NCI-H1417 (cell line): ENCODE data around the gene CEP85L.

ENCODE experiments used
- DNase-seq, 3 experiments: peaks; one replicate each; lab custom pipeline; 2025; lab: John Stamatoyannopoulos, UW

CEP85L gene

DNA sequence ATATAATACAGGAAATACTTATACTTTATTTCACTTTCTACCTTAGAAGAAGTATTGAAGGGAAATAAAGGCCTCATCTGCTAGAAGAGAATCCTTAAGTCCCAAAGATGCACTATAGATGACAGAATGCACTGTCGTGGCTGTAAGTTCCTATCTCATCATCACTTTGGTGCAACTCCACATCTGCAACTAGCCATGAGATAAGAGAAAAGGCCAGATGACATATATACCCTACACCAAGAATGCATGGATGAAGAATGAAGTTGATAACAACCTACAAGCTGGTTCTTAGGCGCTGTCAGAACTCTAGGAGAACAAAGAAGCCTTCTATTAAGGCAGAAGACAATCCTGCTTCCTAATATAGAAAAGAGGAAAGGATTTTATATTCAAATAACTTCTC is 114.9 kb downstream of the CEP85L start:
- no peak for DNase-seq

DNA sequence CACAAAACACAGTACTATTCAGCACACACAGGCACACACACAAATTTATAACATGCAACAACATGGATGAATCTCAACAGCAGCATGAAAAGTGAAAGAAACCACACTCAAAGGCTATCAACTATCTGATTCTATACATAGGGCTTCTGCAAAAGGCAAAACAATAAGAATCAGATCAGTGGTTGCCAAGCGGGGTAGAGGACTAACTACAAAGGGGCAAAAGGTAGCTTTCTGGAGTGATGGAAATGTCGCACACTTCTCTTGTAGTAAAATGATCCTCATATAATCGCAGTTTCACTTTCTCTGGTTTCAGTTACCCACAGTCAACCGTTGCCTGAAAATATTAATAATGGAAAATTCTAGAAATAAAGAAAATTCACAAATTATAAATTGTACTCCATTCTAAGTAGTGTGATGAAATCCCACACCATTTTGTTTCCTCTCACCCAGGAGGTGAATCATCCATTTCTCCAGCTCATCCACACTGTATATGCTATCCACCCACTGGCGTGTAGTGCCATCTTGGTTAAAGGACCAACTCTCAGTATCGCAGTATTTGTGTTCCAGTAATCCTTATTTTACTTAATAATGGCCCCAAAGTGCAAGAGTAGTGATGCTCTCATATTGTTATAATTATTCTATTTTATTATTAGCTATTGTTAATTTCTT is 116.1 kb downstream of the CEP85L start:
- DNase-seq, result no peak

DNA sequence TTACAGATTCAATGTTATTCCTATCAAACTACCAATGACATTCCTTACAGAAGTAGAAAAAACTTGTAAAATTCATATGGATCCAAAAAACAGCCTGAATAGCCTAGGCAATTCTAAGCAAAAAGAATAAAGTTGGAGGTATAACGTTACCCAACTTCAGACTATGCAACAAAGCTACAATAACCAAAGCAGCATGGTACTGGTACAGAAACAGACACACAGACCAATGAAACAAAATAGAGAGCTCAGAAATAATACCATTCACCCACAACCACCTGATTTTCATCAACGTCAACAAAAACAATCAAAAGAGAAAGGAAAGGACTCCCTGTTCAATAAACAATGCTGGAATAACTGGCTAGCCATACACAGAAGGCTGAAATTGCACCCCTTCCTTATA is 120.4 kb downstream of the CEP85L start:
- no peak for DNase-seq

DNA sequence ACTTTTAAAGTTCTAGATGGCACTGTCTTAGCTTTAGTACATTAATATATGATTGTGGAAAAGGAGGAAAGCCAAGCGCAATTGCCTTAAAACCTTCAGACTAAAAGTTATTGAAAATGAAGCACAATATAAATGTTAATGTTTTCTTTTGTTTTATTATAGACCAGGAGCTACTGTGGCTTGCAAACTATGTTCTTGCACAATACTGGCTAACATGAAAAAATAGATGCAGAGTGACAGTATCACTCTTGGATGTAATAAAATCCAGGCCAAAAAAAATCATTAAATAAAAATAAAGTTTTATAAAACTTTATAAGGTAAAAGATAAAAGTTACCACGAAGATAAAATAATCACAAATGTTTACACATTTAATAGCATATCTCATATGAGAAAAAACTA is 121.6 kb downstream of the CEP85L start:
- no peak for DNase-seq

DNA sequence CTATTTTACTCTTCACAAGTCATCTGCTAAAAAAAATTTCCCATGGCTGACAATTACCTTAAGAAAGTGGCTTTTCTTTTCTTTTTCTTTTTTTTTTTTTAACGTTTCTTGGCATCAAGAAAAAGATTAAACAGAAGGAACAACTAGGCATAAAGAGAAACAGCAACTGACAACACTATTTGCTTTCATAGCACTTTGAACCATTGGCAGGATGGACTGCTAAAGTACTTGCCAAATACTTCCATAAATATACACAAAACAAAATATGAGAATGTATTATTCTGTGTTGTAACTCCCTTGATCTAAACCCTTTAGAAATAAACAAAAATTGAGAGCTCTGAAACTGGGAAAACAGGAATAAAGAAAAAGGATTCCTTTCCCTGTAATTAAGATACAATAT is 123.3 kb downstream of the CEP85L start:
- no peak for DNase-seq

DNA sequence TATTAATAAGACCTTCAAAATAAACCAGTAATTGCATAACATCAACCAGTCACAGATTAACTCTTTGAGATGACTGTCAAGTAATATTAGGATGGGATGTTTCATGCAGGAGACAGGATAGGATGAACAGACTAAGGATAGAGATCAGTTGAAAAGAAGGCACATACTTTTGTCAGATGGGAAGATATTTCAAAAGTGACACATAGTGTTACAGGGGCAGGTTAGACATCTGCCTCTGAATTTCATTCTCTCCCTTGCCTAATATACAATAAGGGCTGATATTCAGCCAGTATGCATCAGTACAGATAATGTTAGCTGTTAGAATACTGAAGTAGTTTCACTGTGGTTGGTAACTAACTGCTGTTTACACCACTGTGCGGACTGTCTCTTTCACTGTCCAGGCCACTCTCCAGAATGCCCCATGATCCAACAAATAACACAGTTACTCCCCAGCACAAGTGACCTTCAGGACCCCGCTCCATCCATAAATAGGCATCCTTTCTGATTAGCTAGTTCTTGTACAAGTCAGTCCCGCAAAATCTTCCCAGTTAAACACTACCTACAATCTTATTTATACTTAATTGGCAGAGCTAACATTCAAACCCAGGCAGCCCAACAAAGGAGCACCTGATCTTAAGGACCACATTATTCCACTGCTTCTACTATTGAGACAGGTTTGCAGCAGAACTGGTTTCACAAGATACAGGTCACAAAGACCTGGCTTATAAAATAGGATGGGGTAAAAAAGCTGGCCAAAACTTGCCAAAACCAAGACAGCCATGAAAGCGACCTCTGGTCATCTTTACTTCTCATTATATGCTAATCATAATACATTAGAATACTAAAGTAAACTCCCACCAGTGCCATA is 125.2 kb downstream of the CEP85L start:
- DNase-seq, result no peak

DNA sequence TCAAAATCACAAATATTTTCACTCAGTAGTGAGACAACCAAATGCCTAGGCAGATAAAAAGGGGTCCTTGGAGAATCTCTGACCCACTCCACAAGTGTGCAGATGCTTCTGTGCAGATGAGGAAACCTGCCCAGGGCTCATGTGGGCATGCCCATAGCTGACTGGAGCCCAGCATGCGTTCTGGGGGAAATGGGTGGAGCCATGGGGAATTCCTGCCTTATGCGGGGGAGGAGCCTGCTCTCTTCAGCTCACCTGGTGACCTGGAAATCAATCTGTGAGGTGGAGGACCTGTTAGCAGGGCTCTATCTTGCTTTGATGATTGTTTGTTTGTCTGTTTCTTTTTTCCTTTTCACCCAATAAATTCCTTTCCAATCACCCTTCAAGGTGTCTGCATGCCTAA is 126.7 kb downstream of the CEP85L start:
- no peak for DNase-seq

DNA sequence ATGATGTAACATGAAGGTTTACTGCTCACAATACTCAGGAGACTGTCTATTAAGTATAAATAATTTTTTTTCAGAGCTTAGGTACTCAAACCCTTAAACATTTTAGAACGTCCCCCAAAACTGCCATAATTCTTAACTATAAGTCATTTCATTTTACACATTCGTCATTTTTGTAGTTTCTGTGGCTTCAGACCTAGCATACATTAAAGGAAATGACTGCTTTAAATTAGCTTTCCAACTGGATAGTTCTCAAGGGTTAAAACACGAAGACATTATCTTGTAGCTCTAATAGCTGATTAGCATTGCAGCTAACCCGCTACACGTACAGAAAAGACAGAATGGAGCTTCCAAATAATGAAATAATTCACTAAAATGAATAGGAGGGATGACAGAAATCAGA is 128.2 kb downstream of the CEP85L start:
- DNase-seq, result no peak

DNA sequence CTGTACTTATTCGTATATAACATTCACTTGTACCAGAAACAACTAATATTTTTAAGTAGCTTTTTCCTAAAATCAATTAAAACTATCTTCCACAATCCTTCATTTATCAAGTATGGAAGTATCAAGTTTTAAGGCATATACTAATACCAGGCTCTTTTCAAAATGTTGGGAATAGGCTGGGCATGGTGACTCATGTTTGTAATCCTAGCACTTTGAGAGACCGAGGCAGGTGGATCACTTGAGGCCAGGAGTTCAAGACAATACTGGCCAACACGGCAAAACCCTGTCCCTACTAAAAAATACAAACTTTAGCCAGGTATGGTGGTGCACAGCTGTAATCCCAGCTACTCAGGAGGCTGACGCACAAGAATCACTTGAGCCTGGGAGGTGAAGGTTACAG is 129.0 kb downstream of the CEP85L start:
- no peak for DNase-seq

DNA sequence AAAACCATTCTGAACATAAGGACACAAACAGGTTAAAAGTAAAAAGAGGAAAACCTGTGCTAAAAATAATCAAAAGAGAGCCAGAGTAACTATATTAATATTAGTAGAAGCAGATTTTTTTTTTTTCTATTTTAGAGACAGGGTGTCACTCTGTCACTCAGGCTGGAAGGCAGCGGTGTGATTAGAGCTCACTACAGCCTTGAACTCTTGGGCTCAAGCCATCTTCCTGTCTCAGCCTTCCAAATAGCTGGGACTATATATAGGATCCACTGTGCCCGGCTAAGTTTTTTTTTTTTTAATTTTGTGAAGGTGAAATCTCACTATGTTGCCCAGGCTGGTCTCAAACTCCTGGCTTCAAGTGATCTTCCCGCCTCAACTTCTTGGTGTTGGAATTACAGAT is 136.7 kb downstream of the CEP85L start:
- DNase-seq, result no peak

DNA sequence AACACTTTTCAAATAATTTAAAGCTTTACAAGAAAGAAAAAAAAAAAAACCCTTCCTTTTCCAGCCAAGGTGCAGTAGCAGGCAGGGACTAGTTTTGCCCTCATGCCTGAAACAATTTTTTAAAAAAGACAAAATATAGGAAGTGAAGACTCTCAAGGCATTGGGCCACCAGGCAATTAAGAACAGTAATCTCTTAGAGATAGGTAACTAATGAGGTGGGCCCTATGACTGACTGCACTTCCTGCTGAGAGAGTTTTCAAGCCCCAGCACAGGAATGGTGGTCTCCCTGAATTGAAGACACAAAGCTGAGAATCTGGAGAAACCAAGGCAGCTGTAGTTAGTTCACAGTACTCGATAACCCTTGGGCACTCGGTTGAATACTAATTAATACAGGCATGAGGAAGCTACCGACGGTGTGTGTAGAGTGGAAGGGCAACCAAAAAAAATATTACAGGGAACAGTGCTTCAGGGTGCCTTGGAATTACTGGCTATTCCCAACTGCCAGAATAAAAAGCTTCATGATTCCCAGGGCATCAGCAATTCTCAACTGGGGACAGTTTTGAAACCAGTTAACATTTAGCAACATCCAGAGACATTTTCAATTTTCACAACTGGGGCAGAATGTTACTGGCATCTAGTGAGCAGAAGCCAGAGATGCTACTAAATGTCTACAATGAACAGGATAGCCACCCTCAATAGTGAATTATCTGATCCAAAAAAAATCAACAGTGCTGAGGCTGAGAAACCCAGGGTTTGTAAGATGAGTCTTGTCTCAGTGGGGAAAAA is 139.3 kb downstream of the CEP85L start:
- DNase-seq, result no peak

DNA sequence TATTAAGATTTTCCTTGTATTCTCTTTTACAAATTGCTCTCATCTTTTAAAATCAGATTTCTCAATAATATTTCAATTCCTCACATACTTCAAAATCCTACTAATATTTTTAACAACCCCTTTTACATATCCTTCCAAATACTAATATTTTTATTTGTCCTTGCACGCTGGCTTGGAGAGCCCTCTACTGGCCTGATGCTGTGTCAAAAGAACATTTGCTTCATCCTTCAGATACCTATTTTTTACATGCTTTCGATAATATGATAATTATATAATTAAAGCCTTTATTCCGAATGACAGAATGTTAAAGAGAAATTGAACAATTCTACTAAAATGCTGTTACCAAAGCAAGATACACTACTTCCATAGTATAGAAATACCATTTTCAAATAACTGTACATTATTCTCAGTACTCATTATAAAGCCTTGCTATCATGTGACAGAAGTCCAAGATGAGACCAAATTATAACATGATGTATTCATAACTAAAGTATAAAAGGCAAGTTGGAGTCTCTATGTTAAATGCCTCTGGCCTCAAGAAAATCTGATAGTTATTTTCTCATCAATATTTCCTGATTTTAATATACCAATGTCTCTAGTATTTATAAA is 142.3 kb downstream of the CEP85L start:
- peak; percentile 0 to 70 (median 26) for DNase-seq

DNA sequence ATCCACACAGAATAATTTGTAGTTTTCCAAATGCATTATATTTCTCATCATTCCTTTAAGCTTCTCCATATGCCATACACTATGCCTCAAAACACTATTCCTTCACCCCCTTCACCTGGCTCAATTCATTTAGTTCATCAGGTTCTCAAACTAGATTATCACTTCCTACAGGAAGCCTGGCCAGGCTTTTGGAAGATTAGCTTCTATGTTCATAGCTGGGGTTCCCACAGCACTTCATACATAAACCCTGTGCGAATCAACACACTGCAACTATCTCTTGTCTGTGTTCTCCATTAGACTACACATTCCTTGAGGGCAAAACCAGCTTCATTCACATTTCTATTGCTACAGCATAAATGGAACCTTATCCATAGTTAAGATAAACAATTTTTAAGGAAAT is 143.8 kb downstream of the CEP85L start:
- no peak for DNase-seq

DNA sequence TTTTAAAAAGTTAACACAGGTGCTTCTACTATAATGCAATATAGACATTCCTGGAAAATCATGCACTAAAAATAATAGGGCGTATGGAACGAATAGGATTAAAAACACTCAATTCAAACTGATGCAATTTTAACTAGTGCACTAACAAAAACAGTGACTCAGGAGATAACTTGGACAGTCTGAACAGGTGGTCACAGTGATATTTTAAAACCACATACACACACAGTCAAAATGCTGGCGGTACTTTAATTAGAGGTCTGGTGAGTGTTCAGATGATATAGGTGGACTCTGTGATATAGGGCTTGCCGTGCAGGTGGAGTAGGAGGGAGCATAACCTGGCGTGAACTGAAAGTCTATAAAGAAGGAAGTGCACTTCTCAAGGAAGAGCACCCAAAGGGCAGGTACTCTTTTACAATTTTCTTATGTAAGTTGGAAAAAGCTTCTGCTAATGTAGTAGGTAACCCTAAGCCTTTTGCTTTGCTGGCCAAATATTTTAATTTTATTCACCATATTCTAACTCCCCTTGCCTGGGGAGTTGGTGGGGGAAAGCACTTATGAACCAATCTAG is 145.2 kb downstream of the CEP85L start:
- peak in 2 of 3 experiments; percentile 17 to 58 for DNase-seq

DNA sequence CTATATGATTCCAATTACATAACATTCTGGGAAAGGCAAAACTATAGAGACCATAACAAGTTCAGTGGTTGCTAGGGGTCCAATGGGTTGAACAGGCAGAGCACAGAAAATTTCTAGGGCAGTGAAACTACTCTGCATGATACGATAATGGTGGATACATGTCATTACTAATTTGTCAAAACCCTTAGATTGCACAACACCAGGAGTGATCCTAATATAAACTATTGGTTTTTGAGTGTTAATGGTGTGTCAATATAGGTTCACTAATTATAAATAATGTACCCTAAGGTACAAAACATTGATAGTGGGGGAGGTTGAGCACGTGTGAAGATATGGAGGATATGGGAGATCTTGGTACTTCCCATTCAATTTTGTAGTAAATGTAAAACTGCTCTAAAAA is 145.7 kb downstream of the CEP85L start:
- DNase-seq, result no peak

DNA sequence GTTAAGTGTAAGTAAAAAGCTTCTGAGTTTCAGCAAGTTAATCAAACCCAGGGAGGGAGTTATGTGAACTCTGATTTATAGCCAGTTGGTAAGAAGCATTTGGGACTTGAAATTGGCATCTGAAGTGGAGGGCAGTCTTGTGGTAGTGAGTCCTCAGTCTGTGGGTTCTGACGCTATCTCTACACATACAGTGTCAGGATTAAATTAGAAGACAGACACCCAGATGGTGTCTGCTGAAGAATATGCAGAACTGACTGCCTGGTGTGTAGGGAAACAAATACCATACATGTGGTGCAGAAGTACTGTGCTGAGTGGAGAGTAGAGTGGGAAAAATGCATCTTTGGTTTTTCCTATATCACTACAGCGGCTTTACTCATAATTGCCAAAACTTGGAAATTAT is 146.8 kb downstream of the CEP85L start:
- DNase-seq, result no peak

DNA sequence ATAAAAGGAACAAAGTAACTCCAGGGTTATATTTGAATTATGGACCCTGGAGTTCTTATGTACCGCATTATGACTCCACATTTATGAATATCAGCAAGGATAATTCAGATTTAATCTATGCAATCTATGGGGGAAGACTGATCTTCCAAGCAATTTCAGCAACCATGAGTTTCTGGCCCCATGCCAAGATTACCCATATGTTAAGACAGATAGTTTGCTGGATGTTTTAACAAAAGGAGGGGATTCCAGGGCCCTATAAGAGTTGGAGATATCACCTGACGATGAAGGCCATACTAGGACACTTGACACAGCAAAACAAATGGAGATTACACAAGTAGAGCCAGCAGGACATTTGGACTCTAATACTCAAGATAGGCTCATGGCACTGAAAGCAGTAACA is 149.2 kb downstream of the CEP85L start:
- DNase-seq, result no peak

DNA sequence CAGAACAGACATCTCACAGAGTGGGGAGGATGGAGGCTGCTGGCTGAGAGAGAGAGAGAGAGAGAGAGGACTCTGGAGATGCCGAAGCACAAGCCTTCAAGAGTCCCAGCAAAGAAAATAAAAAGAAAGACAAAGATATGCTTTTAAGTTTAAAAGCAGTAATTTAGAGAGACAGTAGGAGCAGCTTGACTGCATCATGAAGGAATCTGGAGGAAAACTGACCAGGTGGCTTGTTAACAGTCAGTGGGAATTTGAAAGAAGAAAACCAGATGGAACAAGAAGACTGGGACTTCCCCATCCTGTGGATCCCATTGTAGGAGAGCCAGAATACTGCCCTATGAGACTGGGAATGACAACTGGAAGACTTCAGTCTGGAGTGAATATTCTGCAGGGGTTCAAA is 149.6 kb downstream of the CEP85L start:
- DNase-seq, result no peak

DNA sequence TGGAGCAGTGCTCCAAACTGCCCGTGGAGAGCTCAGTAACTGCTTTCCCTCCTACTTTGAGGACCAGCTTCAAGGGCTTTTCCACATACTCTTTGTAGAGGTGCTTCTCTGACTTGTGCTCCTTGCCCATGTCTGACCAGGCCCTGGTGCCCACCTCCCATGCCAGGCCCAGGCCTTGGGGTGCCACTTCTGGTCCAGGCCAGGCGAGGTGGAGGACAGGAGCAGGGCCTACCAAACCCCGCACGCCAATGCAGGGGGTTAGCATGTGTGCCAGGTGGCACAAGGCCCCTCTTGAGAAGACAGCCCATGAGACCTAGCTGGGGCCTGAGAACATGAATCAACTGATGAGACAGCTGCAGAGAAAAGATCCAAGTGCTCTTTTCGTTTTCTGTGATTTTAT is 150.3 kb downstream of the CEP85L start:
- DNase-seq, result no peak

DNA sequence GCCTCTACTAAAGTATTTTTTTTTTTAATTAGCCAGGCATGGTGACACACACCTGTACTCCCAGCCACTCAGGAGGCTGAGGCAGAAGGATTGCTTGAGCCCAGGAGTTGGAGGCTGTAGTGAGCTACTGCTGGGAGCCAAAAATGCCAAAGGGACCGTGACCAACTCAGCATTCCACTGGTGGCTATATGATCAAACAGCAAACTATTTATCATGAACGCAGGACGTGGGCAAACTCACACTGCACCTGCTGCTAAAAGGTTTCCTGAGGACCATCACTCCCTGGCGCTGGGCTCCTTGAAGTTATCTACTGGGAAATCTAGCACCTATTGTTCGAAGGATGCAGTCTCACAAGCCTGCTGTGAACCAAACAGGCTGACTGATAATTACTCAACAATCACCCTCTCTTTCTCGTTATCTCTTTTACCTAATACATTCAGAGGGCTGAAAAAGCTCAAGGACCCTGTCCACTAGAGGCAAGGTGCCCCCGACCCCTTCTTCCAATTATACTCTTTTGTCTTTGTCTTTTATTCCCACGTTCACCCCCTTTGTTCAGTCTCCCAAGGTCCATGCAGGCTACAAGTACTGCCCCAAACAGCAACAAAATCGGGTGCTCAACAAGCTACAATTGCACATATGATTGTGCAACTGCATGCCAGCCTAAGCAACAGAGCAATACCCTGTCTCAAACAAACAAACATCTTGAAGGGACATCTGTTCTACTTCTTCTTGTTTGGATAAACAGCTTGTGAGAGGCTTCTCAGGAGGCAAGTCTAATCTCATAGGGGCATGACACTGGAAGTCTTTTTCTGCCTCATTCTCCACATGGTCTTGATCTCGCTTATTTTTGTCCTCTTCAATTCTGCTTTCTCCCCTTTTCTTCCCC is 151.0 kb downstream of the CEP85L start:
- no peak for DNase-seq
